K562 (cell line): Measurements from ENCODE around the gene PRRC2C. TPM values are rescaled to one million over a fixed set of nuclear protein-coding genes. Genes with fewer than 3 reads are reported as not detected.

Experiments
- ATAC-seq: fragments of 200-7000 bp; cut with Tn5 transposase; 3 replicates; pipeline ENCODE4 v1.9.1; 2020; ENCODE audit warnings: moderate library complexity
- BruUV-seq: library from RNA; stranded (reverse); fragments of 400-500 nt; replicated peaks from 2 replicates; lab custom pipeline; 2021; lab: Mats Ljungman, UMichigan
- CTCF ChIA-PET: fragments of 300-600 bp; formaldehyde crosslinking; extraction: SDS; loops from one replicate; lab custom pipeline; 2021; ENCODE audit warnings: low intra/inter-chr PET ratio; lab: Yijun Ruan, JAX
- POLR2A ChIA-PET: fragments of 300-600, 350-650 bp; sonication (Branson Sonifier 250); formaldehyde crosslinking; extraction: SDS; loops from one replicate; lab custom pipeline; 2021; ENCODE audit warnings: antibody characterized with exemption, inconsistent platforms; lab: Yijun Ruan, JAX
- DNase-seq, 4 experiments: peaks; one replicate each; pipeline versions ENCODE4 v3.0.0 to v3.0.0-alpha.2; 2011 to 2018; ENCODE audit warnings: low spot score in 3 of 4, mixed read lengths in 3 of 4; ENCODE audit errors: extremely low read depth in 1 of 4
- FAIRE-seq: peaks from 2 replicates; lab custom pipeline; 2011; peaks lifted over from hg19 to GRCh38; lab: Jason Lieb, UNC
- H2AFZ ChIP-seq: 2 replicates; pipeline ENCODE4 v1.6.0; 2011; ENCODE audit warnings: low read depth, low read length, control low read depth, inconsistent platforms
- H3K27ac ChIP-seq: fragments of 200-600 bp; 3 replicates; pipeline ENCODE4 v1.8.0; 2011; ENCODE audit warnings: low read depth, mild to moderate bottlenecking, control low read depth, inconsistent platforms, low read length, moderate library complexity, mixed read lengths; ENCODE audit errors: extremely low read depth
- H3K27me3 ChIP-seq, 2 experiments: fragments of 300-600 bp in 1 of 2; 2 replicates in 1 of 2; 3 replicates in 1 of 2; pipeline versions ENCODE4 v1.6.0 to v1.8.0; 2011; ENCODE audit warnings: inconsistent platforms in 2 of 2, low read length in 2 of 2, mild to moderate bottlenecking in 1 of 2, mixed read lengths in 1 of 2, moderate library complexity in 1 of 2; ENCODE audit not compliant: control insufficient read depth in 2 of 2, insufficient read depth in 2 of 2
- H3K36me3 ChIP-seq: fragments of 300-600 bp; 3 replicates; pipeline ENCODE4 v1.8.0; 2011; ENCODE audit warnings: mild to moderate bottlenecking, low read length, inconsistent platforms; ENCODE audit not compliant: control insufficient read depth, insufficient read depth
- H3K4me1 ChIP-seq, 2 experiments: fragments of 200-600 bp in 1 of 2; replicated peaks in 1 of 2; 2 replicates in 1 of 2; 3 replicates in 1 of 2; pipeline versions ENCODE4 v1.5.1 to v1.8.0; 2011; ENCODE audit warnings: inconsistent platforms in 2 of 2, low read length in 2 of 2, mild to moderate bottlenecking in 1 of 2, mixed read lengths in 1 of 2, moderate library complexity in 1 of 2; ENCODE audit not compliant: control insufficient read depth in 2 of 2, insufficient read depth in 2 of 2
- H3K4me2 ChIP-seq: 2 replicates; pipeline ENCODE4 v1.6.1; 2011; ENCODE audit warnings: low read length, control low read depth, inconsistent platforms, mixed read lengths; ENCODE audit not compliant: insufficient read depth
- H3K4me3 ChIP-seq: fragments of 200-600 bp; sonication (generic), shearing (Covaris generic); 2 replicates; pipeline ENCODE4 v1.5.1; 2016; ENCODE audit warnings: control low read depth, inconsistent platforms
- H3K79me2 ChIP-seq: fragments of 200-600 bp; 3 replicates; pipeline ENCODE4 v1.8.0; 2011; ENCODE audit warnings: low read length, inconsistent platforms; ENCODE audit not compliant: control insufficient read depth, insufficient read depth
- H3K9ac ChIP-seq, 2 experiments: 2 replicates each; pipeline versions ENCODE4 v1.6.0 to v1.6.1; 2011; ENCODE audit warnings: low read depth in 2 of 2, low read length in 2 of 2, control low read depth in 1 of 2, inconsistent platforms in 1 of 2, mild to moderate bottlenecking in 1 of 2, mixed read lengths in 1 of 2; ENCODE audit not compliant: insufficient read depth in 1 of 2
- H3K9me1 ChIP-seq: one replicate; pipeline ENCODE4 v1.6.0; 2011; ENCODE audit warnings: inconsistent platforms, mild to moderate bottlenecking, low read length, moderate library complexity; ENCODE audit not compliant: control insufficient read depth, insufficient read depth
- H3K9me3 ChIP-seq: replicated peaks from 2 replicates; pipeline ENCODE4 v1.5.1; 2011; ENCODE audit warnings: low read depth, low read length, inconsistent platforms; ENCODE audit not compliant: control insufficient read depth, insufficient read depth
- H4K20me1 ChIP-seq: replicated peaks from 2 replicates; pipeline ENCODE4 v1.6.1; 2011; ENCODE audit warnings: low read length, inconsistent platforms, mixed read lengths; ENCODE audit not compliant: control insufficient read depth, insufficient read depth
- BMI1 ChIP-seq: fragments of 150-350 bp; IDR thresholded peaks from 2 replicates; pipeline ENCODE4 v1.6.1; 2014; ENCODE audit warnings: low read length
- GATA2 ChIP-seq: sonication (generic); formaldehyde crosslinking; IDR thresholded peaks from 2 replicates; pipeline ENCODE4 v1.4.0; 2020; ENCODE audit warnings: mild to moderate bottlenecking, missing genetic modification reagents
- MCM7 ChIP-seq, 2 experiments: fragments of 450-650 bp; IDR thresholded peaks; 2 replicates each; pipeline ENCODE4 v1.6.1; 2016 to 2018
- MTA1 ChIP-seq: fragments of 450-650 bp; IDR thresholded peaks from 2 replicates; pipeline ENCODE4 v1.6.1; 2017; ENCODE audit warnings: borderline replicate concordance
- NR1H2 ChIP-seq: sonication (generic); formaldehyde crosslinking; IDR thresholded peaks from 2 replicates; pipeline ENCODE4 v1.4.0; 2020; ENCODE audit warnings: mild to moderate bottlenecking, missing genetic modification reagents
- PML ChIP-seq: IDR thresholded peaks from 2 replicates; pipeline ENCODE4 v1.6.1; 2012; ENCODE audit warnings: low read length, inconsistent platforms
- SMARCA5 ChIP-seq: fragments of 450-650 bp; IDR thresholded peaks from 2 replicates; pipeline ENCODE4 v1.6.1; 2016
- TBL1XR1 ChIP-seq, 2 experiments: IDR thresholded peaks; 2 replicates each; pipeline ENCODE4 v1.6.1; 2012; ENCODE audit warnings: improper control_type of control experiment in 2 of 2, low read length in 2 of 2, mild to moderate bottlenecking in 1 of 2
- TSHZ1 ChIP-seq: fragments of 250-450 bp; sonication (Bioruptor Pico); IDR thresholded peaks from 2 replicates; pipeline ENCODE4 v1.4.0; 2020; ENCODE audit warnings: mild to moderate bottlenecking, moderate library complexity
- ZBTB34 ChIP-seq: fragments of 250-450 bp; sonication (Bioruptor Pico); IDR thresholded peaks from 2 replicates; pipeline ENCODE4 v1.8.0; 2021; ENCODE audit warnings: mild to moderate bottlenecking, moderate library complexity
- ZC3H4 ChIP-seq: sonication (generic); formaldehyde crosslinking; IDR thresholded peaks from 2 replicates; pipeline ENCODE4 v1.9.0; 2021; ENCODE audit warnings: missing genetic modification reagents, borderline replicate concordance
- WGBS: fragments of 100-300 bp; shearing (Covaris generic); methylation state at CpG from one replicate; pipeline ENCODE4 v1.1.6; 2016; ENCODE audit warnings: low coverage, mixed read lengths; ENCODE audit not compliant: insufficient coverage; ENCODE audit errors: missing lambda C conversion rate; 5-methylcytosine and 5-hydroxymethylcytosine counted together
- in situ Hi-C: fragments of 300-500 bp; cut with MboI; formaldehyde crosslinking; loops from 4 replicates; pipeline ENCODE4 v1.15.0; 2018; ENCODE audit warnings: inconsistent platforms, mixed read lengths
- intact Hi-C: fragments of 100-400 bp; cut with micrococcal nuclease; formaldehyde crosslinking; loops from 2 replicates; pipeline ENCODE4 v1.14.2; 2022
- polyA plus RNA-seq, 8 experiments: library from polyadenylated mRNA; depleted of rRNA in 4 of 8; stranded (reverse) in 5 of 8; unstranded in 3 of 8; fragments of >200 nt; fragmentation: Nextera tagmentation in 2 of 8; fragmentation: Illumina TruSeq in 1 of 8; extraction: Ambion mirVana in 2 of 8; extraction: Trizol in 1 of 8; gene quantifications; 2 replicates each; pipeline versions ENCODE4 v1.2.1 to v1.2.3, GENCODE V29; 2011 to 2014; ENCODE audit warnings: inconsistent platforms in 1 of 8, missing spikeins in 1 of 8
- total RNA-seq, 7 experiments: library from RNA; depleted of rRNA in 6 of 7; stranded (reverse); fragments of >200 nt in 6 of 7; fragmentation: Illumina TruSeq in 2 of 7; extraction: Trizol in 2 of 7; gene quantifications; 2 replicates each; pipeline versions ENCODE4 v1.2.1 to v1.2.3, GENCODE V29; 2011 to 2021; ENCODE audit warnings: low replicate concordance in 1 of 7
- TF ChIP-seq, protein P1 (sequence below): fragments of 250-450 bp; sonication (Bioruptor Pico); IDR thresholded peaks from 2 replicates; pipeline ENCODE4 v1.8.0; 2022; ENCODE audit warnings: inconsistent platforms, mild to moderate bottlenecking, moderate library complexity, borderline replicate concordance

The PRRC2C gene
- total and polyA plus RNA-seq, 9 of the 15 experiments (the other 6 are each of a cell fraction or from before 2014, with no cell fraction given) = 61.9 to 237 (median 105) TPM

GRCh38 chr1:171485375-171486047 is at the start of gene PRRC2C (continued):
- TF ChIP-seq, protein P1, sequence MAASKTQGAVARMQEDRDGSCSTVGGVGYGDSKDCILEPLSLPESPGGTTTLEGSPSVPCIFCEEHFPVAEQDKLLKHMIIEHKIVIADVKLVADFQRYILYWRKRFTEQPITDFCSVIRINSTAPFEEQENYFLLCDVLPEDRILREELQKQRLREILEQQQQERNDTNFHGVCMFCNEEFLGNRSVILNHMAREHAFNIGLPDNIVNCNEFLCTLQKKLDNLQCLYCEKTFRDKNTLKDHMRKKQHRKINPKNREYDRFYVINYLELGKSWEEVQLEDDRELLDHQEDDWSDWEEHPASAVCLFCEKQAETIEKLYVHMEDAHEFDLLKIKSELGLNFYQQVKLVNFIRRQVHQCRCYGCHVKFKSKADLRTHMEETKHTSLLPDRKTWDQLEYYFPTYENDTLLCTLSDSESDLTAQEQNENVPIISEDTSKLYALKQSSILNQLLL (CRISPR knock-in tag) = no peak
- TF ChIP-seq SMARCA5 = no peak

- CTCF ChIA-PET = no interaction called here
- H2AFZ ChIP-seq = no peak overlapping the region
- DNase-seq (no peak), ATAC-seq (no peak), FAIRE-seq (no peak)
- H3K4me3 ChIP-seq = no peak overlapping the region
- in situ Hi-C loops (no loop called here), intact Hi-C loops (no loop called here)
- no peak overlapping the region for H3K4me2 ChIP-seq
- no peaks in the 10 kb centered on the region for H3K9me3 ChIP-seq
- H3K9me1 ChIP-seq = no peaks in the 10 kb centered on the region
- POLR2A ChIA-PET = interaction anchor here (0.6 to 1.0 kb wide), 3 partner anchors 19 to 347 kb away, joined by 3 read pairs; no protein-coding TSS in a partner anchor
- 0 out of 5 replicates have a peak, but pooled peaks cover 0 to 5% of the 10 kb centered on the region in 2 experiments for H3K27me3 ChIP-seq
- no peak overlapping the region for H3K9ac ChIP-seq
- no peak overlapping the region for H3K27ac ChIP-seq
- no peaks in the 10 kb centered on the region for H3K4me1 ChIP-seq
- 0% methylated on average over 2 of the region's 2 CpGs for WGBS
- no TSS peak for BruUV-seq
- no peaks in the 10 kb centered on the region for H4K20me1 ChIP-seq
- no peak for TF ChIP-seq MCM7 (IDR thresholded peaks at IDR 0.05)
- TF ChIP-seq ZBTB34 (CRISPR knock-in tag) = no peak
- no peak for TF ChIP-seq ZC3H4 (CRISPR knock-in tag)
- no peak for TF ChIP-seq MTA1
- TF ChIP-seq TSHZ1 = no peak
- TF ChIP-seq GATA2 (CRISPR knock-in tag) = no peak
- TF ChIP-seq TBL1XR1 (IDR thresholded peaks at IDR 0.05; ENCODE audit: low read length in 2 of 2) = no peak
- TF ChIP-seq PML = no peak
- no peak for TF ChIP-seq NR1H2 (CRISPR knock-in tag)
- TF ChIP-seq BMI1 = no peak
- TF ChIP-seq, all 486 proteins: peak for 0
- Histone ChIP-seq H3K36me3 (no peaks in the 10 kb centered on the region), H3K79me2 (no peaks in the 10 kb centered on the region)
Measured at GRCh38 chr1:171438441-171438840, 46.9 kb upstream of the PRRC2C start.
